HG03175 (cell line): Measurements from ENCODE around the gene ROBO4.

ENCODE experiments used
- ATAC-seq: cut with Tn5 transposase; IDR thresholded peaks from one replicate; pipeline ENCODE4 v1.9.1; 2021; ENCODE audit warnings: mild to moderate bottlenecking, moderate library complexity; ENCODE audit not compliant: unreplicated experiment

Gene ROBO4

DNA sequence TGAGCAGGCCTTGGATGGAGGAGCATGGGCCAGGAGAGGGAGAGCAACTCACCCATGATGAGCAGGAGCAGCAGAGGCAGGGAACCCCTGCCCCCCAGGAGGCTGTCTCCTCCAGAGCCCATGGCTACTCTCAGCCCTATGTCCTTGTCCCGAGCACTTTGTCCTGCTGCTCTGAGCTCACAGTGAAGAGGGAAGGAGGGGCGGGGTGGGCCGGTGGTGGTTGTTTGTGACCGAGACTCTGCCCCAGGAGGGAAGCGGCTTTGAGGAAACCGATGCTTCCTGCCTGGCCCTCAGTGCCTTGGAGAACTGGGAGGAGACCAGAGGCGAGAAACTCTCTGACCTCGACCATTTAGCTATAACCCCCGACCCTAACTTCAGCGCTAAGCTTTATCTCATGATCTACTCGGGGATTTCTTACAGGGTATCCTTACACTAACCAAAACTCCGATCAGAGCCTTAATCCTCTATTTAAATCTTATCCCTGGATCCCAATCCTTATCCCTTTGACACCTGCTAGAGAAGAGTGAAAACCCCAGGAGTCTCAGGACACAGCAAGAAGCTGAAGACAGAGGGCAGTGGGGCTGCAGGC is at the start of gene ROBO4:
TSS of gene ROBO4 (minus strand) at position 192 of the 589 bp plus-strand sequence. CDS start at position 122, 70 bp downstream.
- ATAC-seq = no peak

GRCh38 chr11:124946735-124947141 is 49.1 kb upstream of the ROBO4 start:
- no peak for ATAC-seq

DNA sequence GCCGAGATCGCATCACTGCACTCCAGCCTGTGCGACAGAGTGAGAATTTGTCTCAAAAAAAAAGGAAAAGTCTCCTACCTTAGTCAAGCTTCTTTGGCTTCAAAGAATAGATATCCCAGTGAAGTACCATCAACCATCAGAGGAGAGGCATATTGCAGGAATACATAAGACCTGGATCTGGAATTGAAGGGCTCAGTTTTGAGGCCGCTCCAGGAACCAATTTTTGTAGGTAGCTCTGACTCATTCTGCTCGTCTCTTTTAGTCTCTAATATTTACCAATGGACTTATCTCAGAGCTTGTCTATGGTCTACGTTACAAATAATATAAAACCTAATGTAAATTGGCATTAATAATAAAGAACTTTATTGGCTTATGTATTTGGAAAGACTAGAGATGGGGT is 48.2 kb upstream of the ROBO4 start:
- no peak for ATAC-seq

- no peak for ATAC-seq
Observed at GRCh38 chr11:124944565-124944964, 46.9 kb upstream of the ROBO4 start.

DNA sequence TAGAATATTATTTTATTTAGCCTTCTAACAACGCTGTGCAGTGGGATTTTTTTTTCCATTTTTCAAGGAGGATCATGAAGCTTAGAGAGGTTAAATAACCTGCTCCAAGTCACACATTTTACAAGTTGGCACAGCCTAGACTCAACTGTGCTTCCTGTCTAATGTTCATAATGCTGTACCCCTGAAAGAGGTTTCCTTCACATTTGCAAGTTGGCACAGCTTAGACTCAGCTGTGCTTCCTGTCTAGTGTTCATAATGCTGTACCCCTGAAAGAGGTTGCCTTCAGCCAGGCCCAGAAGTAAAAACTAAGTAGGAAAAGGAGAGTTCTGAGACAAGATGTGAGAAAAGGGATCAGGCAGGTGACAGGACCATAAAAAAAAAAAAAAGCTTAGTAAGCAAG is 46.1 kb upstream of the ROBO4 start:
- ATAC-seq = no peak

DNA sequence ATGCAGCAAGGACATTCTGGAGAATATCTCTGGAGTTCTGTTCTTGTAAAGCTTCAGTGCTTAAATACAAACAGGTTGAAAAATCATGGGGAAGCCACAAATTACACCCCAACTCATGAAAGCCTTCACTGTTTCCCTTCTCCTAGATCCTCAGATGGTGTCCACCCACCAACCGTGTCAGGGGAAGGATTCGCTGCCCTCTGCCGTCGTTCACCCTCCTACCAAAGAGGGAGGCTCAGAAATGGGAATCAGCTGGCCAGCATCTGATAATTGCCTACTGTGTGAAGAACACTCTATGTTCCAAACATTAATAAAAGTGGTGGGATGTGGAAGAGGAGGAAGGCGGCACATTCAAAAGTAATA is 45.6 kb upstream of the ROBO4 start:
- ATAC-seq = no peak

- no peak for ATAC-seq
Observed at GRCh38 chr11:124942466-124943253, 45.0 kb upstream of the ROBO4 start.

GRCh38 chr11:124941703-124942102 is 44.0 kb upstream of the ROBO4 start:
- peak; percentile 46 for ATAC-seq

DNA sequence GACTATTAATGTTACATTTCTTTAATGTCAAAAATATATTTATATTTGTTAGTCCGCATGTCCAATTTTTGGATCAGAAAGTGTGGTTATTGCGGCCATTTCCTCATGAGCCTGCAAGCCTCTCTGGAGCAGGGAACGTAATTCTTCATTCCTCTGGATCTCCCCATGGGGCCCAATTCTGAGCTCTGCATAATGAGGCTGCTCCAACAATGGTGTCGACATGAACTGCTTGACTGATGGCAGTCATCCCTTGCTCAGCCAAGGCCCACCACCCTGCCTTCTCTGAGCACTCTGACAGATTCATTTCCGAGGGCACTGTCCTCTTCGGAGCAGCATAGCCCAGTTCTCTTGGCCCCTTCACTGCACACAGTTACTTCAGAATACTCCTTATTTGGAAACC is 41.3 kb upstream of the ROBO4 start:
- ATAC-seq = no peak

DNA sequence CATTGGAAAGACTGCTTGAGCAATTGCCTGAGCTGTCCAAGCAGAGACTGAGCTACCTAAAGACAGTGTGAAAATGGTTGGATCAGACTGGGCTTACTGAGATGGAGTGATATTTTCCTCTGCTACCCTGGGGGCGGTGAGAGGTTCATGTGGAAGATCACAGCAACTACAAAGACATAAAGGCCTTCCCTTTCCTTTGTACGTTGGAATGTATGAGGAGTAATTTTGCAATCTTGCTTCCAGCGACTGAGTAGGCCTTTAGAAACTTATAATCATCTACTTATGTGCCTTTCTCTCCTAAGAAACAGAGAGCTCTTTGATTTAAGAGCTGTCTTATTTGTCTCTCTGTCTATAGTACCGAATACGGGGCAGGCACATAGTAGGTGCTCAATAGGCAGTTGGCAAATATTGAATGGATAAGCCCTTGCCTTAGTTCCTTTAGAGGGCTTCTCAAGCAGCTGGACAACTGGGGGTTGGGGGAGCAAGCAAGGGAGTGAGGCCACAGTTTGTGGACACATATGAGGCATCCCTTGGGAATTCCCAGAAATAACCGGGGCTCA is 40.6 kb upstream of the ROBO4 start:
- ATAC-seq = no peak

GRCh38 chr11:124937336-124937935 is 39.8 kb upstream of the ROBO4 start:
- ATAC-seq = no peak

GRCh38 chr11:124935548-124936514 is 38.2 kb upstream of the ROBO4 start, which contains the start of gene HEPACAM:
HEPACAM (minus strand) TSS chr11:124936047; CDS start chr11:124936006, 41 bp downstream.
- no peak for ATAC-seq

DNA sequence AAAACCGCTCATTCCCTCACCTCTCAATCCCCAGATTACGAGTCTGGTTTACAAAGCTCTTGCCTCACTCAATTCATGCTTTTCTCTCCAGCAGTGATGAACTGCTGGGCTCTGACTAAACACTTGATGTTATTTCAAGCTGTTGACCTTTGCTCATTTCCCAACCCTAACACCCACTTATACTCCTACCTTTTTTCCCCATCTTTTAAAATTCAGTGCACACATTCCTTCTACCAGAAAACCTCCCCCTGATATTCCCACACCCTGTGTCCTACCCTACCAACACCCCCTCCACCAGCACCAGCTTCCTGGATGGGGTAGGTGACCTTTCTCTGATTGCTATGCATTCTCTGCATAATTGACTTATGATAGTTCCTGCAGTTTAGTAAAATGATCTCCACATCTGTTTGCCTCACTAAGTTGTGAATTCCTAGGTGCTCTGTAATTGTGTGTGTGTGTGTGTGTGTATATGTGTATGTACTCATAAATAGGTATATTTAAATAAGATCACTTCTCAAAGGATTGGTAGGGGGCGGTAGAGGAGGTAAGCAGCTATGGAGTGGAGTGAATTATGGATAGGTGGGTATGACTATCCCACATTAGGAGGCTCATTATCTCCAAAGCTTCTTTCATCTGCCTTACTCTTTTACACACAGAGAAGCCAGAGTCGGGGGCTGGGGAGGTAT is 37.3 kb upstream of the ROBO4 start:
- no peak for ATAC-seq

DNA sequence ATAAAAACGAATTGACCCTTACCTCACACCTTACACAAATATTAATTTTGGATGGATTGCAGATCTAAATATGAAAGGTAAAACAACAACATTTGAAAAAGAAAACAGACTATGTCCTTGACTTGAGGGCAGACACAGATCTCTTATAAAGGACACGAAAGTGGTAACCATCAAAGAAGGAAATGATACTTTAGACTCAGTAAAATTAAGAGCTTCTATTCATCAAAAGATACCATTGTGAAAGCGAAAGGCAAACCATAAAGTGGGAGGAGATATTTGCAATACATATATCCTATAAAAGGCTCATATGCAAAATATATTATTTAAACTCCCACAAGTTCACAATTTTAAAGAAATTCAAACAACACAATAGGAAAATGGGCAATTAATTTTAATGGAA is 33.1 kb upstream of the ROBO4 start:
- peak; percentile 92 for ATAC-seq

DNA sequence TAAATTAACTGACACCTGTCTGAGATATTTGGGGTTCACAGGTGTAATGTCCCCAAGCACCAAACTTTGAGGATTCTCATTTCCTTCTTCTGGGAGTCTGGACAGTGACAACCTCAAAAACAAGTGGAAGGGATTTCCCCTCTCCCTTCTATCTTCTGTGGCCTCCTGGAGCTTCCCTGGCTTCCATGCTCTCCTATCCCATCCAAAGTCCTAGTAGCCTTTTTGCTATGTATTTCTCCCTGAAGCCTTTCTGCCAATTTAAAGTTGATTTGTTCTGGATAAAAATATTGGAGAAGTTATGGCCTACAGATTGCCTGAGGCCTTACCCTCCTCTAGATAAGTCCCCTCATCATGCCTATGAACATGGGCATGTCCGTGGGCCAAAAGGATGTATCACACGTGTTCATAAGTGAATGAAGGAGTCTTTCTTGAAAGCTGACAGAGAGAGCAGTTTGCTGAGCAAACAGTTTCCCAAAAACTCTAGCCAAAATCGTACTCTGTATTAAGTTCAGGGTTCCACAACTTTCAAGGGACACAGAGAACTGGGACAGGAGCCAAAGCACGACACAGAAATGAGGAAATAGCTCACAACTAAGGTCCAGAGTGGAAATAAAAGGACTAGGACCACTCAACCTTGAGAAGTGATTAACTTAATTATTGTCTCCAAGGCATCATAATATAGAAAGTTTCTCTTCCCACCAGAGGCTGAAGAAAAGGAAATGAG is 31.4 kb upstream of the ROBO4 start:
- ATAC-seq = no peak

- no peak for ATAC-seq
Observed at GRCh38 chr11:124923296-124923695, 25.6 kb upstream of the ROBO4 start.

DNA sequence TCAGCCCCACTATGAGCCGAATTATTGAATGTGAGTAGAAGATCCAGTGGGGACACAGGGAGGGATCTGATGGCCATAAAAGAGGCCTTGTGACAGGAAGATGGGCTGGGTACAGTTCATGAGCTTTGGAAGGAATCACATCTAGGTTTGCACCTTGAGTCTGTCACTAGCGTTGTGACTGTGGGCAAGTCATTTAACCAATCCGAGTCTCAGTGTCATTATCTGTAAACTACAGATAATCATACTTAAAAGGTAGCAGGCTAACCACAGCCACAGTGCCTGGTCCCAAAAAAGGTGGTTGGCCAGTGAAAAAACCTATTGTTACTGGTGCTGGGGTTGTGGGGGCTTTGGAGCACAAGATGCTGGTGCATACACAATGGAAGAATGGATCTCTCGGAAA is 25.2 kb upstream of the ROBO4 start:
- no peak for ATAC-seq

DNA sequence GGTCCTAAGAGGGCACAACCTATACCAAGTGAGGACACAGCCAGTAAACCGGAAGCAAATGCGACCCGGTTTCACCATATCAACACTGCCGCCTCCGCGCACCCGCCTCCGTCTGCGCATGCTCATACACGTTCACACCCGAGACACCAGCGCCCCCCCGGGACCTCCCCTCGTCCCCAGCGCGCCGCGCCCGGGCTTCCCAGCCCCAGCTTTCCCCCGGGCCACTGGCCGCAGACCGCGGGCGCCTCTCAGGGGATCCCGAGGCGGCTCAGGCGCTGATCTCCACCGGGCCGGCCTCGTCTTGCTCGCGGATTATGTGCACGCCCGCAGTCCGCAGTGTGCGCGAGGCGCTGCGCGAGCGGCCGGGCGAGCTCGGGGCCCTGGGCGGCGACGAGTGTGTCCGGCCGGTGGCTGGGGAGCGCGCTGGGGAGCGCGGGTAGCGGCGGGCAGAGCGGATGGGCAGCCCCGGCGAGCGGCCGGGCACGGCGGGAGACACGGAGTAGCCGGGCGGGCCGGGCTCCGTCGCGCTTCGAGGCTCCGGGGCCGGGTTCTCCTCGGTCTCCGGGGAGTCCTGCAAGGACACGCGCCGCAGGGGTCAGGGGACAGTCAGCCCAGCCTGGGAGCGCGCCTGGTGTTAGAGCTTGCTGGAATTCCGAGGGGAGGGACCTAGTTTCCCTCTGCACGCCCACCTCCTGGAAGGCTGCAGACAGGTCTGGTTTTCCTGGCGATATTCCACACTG is 23.4 kb upstream of the ROBO4 start:
- peak; percentile 62 for ATAC-seq

DNA sequence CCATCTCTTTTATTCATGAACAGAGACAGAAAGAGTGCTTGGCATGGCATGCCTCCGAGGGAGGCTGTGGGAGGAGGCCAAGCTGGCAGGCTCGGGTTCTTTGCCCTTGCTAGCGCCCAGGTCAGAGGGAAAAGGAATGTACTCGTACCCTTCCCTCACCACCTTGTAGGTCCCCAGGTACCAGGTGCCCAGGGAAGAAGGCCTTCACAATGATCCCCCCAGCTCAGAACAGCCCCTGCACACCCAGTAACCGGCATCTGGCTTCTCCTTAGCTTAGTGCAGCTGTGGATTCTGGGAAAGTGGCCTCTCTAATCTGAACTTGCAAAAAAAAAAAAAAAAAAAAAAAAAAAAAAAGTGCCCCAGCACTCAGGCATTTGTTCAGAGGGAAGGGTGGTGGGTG is 22.7 kb upstream of the ROBO4 start:
- no peak for ATAC-seq
